LNCaP clone FGC (cell line): Measurements from ENCODE around the gene CAPN10.

Source experiments
- DNase-seq: peaks from one replicate; pipeline ENCODE4 v3.0.0-alpha.2; 2011; ENCODE audit warnings: low read depth
- H3K4me3 ChIP-seq: 2 replicates; pipeline ENCODE4 v1.5.1; 2011; ENCODE audit warnings: mild to moderate bottlenecking, low read depth, low read length, control low read depth
- TF ChIP-seq, protein P1 (sequence below): IDR thresholded peaks from 2 replicates; pipeline ENCODE4 v1.5.1; 2012; ENCODE audit warnings: mild to moderate bottlenecking; ENCODE audit not compliant: control insufficient read depth, insufficient read depth; ENCODE audit errors: extremely low read depth

The CAPN10 gene

DNA sequence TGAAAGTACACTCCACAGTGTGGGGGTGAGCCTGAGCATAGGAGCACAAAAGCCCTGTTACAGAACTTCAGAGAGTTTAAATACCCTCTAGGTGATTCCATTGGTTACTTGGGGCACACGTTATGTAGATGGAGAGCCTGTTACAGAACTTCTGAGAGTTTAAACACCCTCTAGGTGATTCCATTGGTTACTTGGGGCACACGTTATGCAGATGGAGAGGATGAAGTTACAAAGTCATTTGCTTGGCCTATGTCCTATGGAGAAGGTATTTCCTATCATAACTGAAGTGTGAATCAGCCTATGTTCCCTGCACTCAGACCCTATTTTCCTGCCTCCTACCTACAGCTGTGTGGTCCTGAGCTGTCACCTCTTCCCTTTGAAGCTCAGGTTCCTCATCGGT is 3.8 kb upstream of the CAPN10 start:
- H3K4me3 ChIP-seq, result no peak overlapping the region
- DNase-seq, result no peak
- TF ChIP-seq, protein P1, sequence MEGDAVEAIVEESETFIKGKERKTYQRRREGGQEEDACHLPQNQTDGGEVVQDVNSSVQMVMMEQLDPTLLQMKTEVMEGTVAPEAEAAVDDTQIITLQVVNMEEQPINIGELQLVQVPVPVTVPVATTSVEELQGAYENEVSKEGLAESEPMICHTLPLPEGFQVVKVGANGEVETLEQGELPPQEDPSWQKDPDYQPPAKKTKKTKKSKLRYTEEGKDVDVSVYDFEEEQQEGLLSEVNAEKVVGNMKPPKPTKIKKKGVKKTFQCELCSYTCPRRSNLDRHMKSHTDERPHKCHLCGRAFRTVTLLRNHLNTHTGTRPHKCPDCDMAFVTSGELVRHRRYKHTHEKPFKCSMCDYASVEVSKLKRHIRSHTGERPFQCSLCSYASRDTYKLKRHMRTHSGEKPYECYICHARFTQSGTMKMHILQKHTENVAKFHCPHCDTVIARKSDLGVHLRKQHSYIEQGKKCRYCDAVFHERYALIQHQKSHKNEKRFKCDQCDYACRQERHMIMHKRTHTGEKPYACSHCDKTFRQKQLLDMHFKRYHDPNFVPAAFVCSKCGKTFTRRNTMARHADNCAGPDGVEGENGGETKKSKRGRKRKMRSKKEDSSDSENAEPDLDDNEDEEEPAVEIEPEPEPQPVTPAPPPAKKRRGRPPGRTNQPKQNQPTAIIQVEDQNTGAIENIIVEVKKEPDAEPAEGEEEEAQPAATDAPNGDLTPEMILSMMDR, result no peak

DNA sequence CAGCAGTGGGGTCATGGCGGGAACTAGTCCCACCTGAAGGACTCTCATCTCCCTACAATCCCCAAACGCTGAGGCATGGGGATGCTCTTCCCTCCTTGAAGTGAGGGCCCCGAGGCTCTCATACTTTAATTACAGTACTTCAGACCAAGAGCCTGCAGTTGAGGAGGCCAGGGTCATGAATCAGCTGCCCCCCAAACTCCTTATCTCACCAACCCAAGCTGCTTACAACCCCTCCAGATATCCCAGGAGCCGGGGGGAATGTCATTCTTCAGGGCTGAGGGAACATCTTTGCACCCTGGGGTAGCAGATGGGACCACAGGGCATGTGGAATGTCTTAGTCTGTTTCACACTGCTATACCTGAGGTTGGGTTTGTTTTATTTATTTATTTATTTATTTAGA is 2.8 kb upstream of the CAPN10 start:
- no peak for DNase-seq
- TF ChIP-seq, protein P1, result no peak
- H3K4me3 ChIP-seq, result no peak overlapping the region

DNA sequence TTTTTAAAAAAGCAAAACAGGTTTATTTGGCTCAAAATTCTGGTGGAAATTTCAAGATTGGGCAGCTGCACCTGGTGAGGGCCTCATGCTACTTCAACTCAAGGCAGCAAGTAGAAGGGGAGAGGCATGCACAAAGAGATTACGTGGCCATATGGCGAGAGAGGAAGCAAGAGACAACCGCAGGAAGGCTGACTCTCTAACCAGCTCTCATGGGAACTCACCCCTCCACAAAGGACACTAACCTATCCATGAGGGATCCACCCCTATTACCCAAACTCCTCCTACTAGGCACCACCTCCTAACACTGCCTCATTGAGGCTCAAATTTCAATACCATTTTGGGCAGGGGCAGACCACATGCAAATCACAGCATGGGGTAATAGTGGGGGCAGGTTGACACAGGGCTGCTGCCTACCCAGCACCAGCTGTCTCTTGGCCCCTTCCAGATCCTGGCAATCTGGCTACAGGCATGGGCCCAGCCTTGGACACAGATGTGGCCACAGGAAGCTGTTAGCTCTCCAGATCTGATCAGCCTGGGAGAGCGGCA is 2.0 kb upstream of the CAPN10 start:
- TF ChIP-seq, protein P1, result no peak
- no peak for DNase-seq
- H3K4me3 ChIP-seq, result peak overlapping the region; percentile 83

DNA sequence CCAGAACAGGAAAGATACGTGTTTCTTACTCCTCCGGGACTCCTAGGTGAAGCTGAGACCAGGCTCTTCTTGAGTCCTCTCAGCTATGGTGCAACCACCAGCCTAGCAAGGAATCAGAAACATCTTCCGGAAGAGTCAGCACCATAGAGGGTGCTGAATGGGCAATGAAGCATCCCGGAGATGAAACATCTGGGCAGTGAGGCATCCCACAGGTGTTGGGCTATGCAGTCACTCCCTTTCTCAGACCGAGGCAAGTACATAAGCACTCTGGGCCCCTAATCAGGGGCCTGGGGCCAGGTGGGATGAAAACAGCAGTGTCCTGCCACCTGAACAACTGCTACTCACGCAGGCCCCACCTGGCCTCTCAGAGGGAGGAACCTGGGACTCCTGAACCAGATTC is 1.4 kb upstream of the CAPN10 start:
- peak overlapping the region; percentile 83 for H3K4me3 ChIP-seq
- TF ChIP-seq, protein P1, result no peak
- DNase-seq, result no peak

DNA sequence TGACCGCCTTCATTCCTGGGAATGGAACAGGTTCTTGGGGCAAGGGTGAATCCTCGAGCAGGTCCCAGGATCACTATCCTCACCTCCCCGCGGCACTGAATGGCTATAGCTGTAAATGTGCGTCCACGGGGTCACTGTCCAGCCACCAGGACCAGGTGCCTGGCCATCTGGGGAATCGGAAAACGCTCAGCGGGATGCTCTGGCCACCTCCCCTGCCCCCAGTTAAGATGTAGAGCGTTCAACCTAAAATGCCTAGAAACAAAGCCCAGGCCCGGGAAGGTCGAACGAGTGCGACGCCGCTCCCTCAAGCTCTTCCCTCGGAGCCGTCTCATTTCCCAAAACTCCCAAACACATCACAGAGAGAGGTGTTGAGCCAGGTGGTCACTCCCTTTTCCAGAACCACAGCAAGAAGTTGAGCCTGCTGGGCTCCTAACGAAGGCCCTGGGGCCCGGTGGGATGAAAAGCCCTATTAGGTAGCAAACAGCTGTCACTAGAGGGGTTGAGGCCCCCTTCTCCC is 795 bp upstream of the CAPN10 start:
- H3K4me3 ChIP-seq, result peak overlapping the region; percentile 83
- DNase-seq, result no peak
- TF ChIP-seq, protein P1, result no peak

DNA sequence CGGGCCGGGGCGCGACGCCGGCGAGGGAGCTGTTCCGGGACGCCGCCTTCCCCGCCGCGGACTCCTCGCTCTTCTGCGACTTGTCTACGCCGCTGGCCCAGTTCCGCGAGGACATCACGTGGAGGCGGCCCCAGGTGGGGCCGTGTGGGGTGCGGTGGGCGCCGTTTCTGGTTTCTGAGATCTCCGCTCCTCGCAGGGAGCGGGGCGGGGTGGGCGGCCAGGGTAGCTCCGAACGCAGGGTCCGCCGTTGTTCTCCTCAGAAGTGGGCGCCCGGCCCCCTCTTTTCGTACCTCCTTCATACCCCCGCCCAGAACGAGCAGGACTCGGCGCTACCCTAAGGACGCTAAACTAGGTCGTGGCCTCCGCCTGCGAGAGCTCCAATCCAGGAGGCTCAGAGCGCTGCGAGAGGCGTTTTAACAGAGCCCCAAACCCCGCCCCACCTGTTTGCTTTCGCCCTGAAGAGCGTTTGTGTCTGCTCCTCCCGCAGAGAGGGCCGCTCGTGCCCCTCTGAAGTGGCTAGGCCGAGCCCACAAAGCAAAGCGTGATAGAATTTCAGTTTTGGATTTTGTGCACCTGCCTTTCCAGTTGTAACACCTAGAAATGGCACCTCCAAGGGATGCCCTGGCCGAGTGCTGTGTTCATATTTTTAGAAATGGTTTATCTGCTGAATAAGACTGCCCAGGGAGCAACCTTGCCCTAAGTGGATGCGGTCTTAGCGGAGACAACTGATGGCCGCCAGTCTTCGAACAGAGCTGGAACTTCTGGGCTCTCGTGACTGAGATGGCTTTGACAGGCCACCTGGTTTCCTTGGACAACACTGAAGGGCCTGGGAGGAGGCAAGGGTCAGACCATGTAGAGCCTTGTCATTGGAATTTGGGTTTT is 626 bp downstream of the CAPN10 start:
- TF ChIP-seq, protein P1, result no peak
- H3K4me3 ChIP-seq, result peak overlapping the region; percentile 83
- no peak for DNase-seq
